K562 (cell line): Measurements from ENCODE around the gene SAP30BP. TPM values are rescaled to one million over a fixed set of nuclear protein-coding genes. Genes with fewer than 3 reads are reported as not detected.

ENCODE experiments used
- ATAC-seq: fragments of 200-7000 bp; cut with Tn5 transposase; 3 replicates; pipeline ENCODE4 v1.9.1; 2020; ENCODE audit warnings: moderate library complexity
- BruUV-seq: library from RNA; stranded (reverse); fragments of 400-500 nt; replicated peaks from 2 replicates; lab custom pipeline; 2021; lab: Mats Ljungman, UMichigan
- CTCF ChIA-PET: fragments of 300-600 bp; formaldehyde crosslinking; extraction: SDS; loops from one replicate; lab custom pipeline; 2021; ENCODE audit warnings: low intra/inter-chr PET ratio; lab: Yijun Ruan, JAX
- POLR2A ChIA-PET: fragments of 300-600, 350-650 bp; sonication (Branson Sonifier 250); formaldehyde crosslinking; extraction: SDS; loops from one replicate; lab custom pipeline; 2021; ENCODE audit warnings: antibody characterized with exemption, inconsistent platforms; lab: Yijun Ruan, JAX
- DNase-seq, 4 experiments: peaks; one replicate each; pipeline versions ENCODE4 v3.0.0 to v3.0.0-alpha.2; 2011 to 2018; ENCODE audit warnings: low spot score in 3 of 4, mixed read lengths in 3 of 4; ENCODE audit errors: extremely low read depth in 1 of 4
- FAIRE-seq: peaks from 2 replicates; lab custom pipeline; 2011; peaks lifted over from hg19 to GRCh38; lab: Jason Lieb, UNC
- H2AFZ ChIP-seq: 2 replicates; pipeline ENCODE4 v1.6.0; 2011; ENCODE audit warnings: low read depth, low read length, control low read depth, inconsistent platforms
- H3K27ac ChIP-seq: fragments of 200-600 bp; 3 replicates; pipeline ENCODE4 v1.8.0; 2011; ENCODE audit warnings: low read depth, mild to moderate bottlenecking, control low read depth, inconsistent platforms, low read length, moderate library complexity, mixed read lengths; ENCODE audit errors: extremely low read depth
- H3K27me3 ChIP-seq, 2 experiments: fragments of 300-600 bp in 1 of 2; 2 replicates in 1 of 2; 3 replicates in 1 of 2; pipeline versions ENCODE4 v1.6.0 to v1.8.0; 2011; ENCODE audit warnings: inconsistent platforms in 2 of 2, low read length in 2 of 2, mild to moderate bottlenecking in 1 of 2, mixed read lengths in 1 of 2, moderate library complexity in 1 of 2; ENCODE audit not compliant: control insufficient read depth in 2 of 2, insufficient read depth in 2 of 2
- H3K36me3 ChIP-seq: fragments of 300-600 bp; 3 replicates; pipeline ENCODE4 v1.8.0; 2011; ENCODE audit warnings: mild to moderate bottlenecking, low read length, inconsistent platforms; ENCODE audit not compliant: control insufficient read depth, insufficient read depth
- H3K4me1 ChIP-seq, 2 experiments: fragments of 200-600 bp in 1 of 2; replicated peaks in 1 of 2; 2 replicates in 1 of 2; 3 replicates in 1 of 2; pipeline versions ENCODE4 v1.5.1 to v1.8.0; 2011; ENCODE audit warnings: inconsistent platforms in 2 of 2, low read length in 2 of 2, mild to moderate bottlenecking in 1 of 2, mixed read lengths in 1 of 2, moderate library complexity in 1 of 2; ENCODE audit not compliant: control insufficient read depth in 2 of 2, insufficient read depth in 2 of 2
- H3K4me2 ChIP-seq: 2 replicates; pipeline ENCODE4 v1.6.1; 2011; ENCODE audit warnings: low read length, control low read depth, inconsistent platforms, mixed read lengths; ENCODE audit not compliant: insufficient read depth
- H3K4me3 ChIP-seq: fragments of 200-600 bp; sonication (generic), shearing (Covaris generic); 2 replicates; pipeline ENCODE4 v1.5.1; 2016; ENCODE audit warnings: control low read depth, inconsistent platforms
- H3K79me2 ChIP-seq: fragments of 200-600 bp; 3 replicates; pipeline ENCODE4 v1.8.0; 2011; ENCODE audit warnings: low read length, inconsistent platforms; ENCODE audit not compliant: control insufficient read depth, insufficient read depth
- H3K9ac ChIP-seq, 2 experiments: 2 replicates each; pipeline versions ENCODE4 v1.6.0 to v1.6.1; 2011; ENCODE audit warnings: low read depth in 2 of 2, low read length in 2 of 2, control low read depth in 1 of 2, inconsistent platforms in 1 of 2, mild to moderate bottlenecking in 1 of 2, mixed read lengths in 1 of 2; ENCODE audit not compliant: insufficient read depth in 1 of 2
- H3K9me1 ChIP-seq: one replicate; pipeline ENCODE4 v1.6.0; 2011; ENCODE audit warnings: inconsistent platforms, mild to moderate bottlenecking, low read length, moderate library complexity; ENCODE audit not compliant: control insufficient read depth, insufficient read depth
- H3K9me3 ChIP-seq: replicated peaks from 2 replicates; pipeline ENCODE4 v1.5.1; 2011; ENCODE audit warnings: low read depth, low read length, inconsistent platforms; ENCODE audit not compliant: control insufficient read depth, insufficient read depth
- H4K20me1 ChIP-seq: replicated peaks from 2 replicates; pipeline ENCODE4 v1.6.1; 2011; ENCODE audit warnings: low read length, inconsistent platforms, mixed read lengths; ENCODE audit not compliant: control insufficient read depth, insufficient read depth
- BCOR ChIP-seq: fragments of 450-650 bp; IDR thresholded peaks from 2 replicates; pipeline ENCODE4 v1.6.1; 2016
- BHLHE40 ChIP-seq: IDR thresholded peaks from 2 replicates; pipeline ENCODE4 v1.6.1; 2011; ENCODE audit warnings: low read length, improper control_type of control experiment
- BRF1 ChIP-seq: IDR thresholded peaks from 3 replicates; pipeline ENCODE4 v1.6.1; 2011; ENCODE audit warnings: borderline replicate concordance, mild to moderate bottlenecking; ENCODE audit not compliant: insufficient read length; ENCODE audit errors: extremely low read depth
- CEBPB ChIP-seq: fragments of 450-650 bp; IDR thresholded peaks from 2 replicates; pipeline ENCODE4 v1.6.1; 2016; ENCODE audit warnings: missing genetic modification characterization, missing compliant biosample characterization
- CHD4 ChIP-seq: fragments of 200-600 bp; sonication (generic); IDR thresholded peaks from 3 replicates; pipeline ENCODE4 v1.6.1; 2012; ENCODE audit warnings: low read depth, mild to moderate bottlenecking, mixed read lengths, low read length, inconsistent platforms; ENCODE audit not compliant: insufficient read depth, insufficient replicate concordance, poor library complexity, severe bottlenecking
- LEF1 ChIP-seq: fragments of 450-650 bp; IDR thresholded peaks from 2 replicates; pipeline ENCODE4 v1.6.1; 2016; ENCODE audit warnings: mild to moderate bottlenecking
- POLR3G ChIP-seq: IDR thresholded peaks from 2 replicates; pipeline ENCODE4 v1.6.1; 2011; ENCODE audit not compliant: insufficient read length, insufficient replicate concordance; ENCODE audit errors: extremely low read depth
- RBM15 ChIP-seq: fragments of 200-400 bp; formaldehyde crosslinking; IDR thresholded peaks from 2 replicates; pipeline ENCODE4 v1.6.1; 2018; ENCODE audit warnings: mild to moderate bottlenecking, low read length, moderate library complexity; ENCODE audit not compliant: insufficient read depth
- SNRNP70 ChIP-seq: fragments of 200-400 bp; formaldehyde crosslinking; optimal IDR thresholded peaks from 2 replicates; pipeline ENCODE3; 2017; ENCODE audit warnings: low read depth, low read length
- WGBS: fragments of 100-300 bp; shearing (Covaris generic); methylation state at CpG from one replicate; pipeline ENCODE4 v1.1.6; 2016; ENCODE audit warnings: low coverage, mixed read lengths; ENCODE audit not compliant: insufficient coverage; ENCODE audit errors: missing lambda C conversion rate; 5-methylcytosine and 5-hydroxymethylcytosine counted together
- in situ Hi-C: fragments of 300-500 bp; cut with MboI; formaldehyde crosslinking; loops from 4 replicates; pipeline ENCODE4 v1.15.0; 2018; ENCODE audit warnings: inconsistent platforms, mixed read lengths
- intact Hi-C: fragments of 100-400 bp; cut with micrococcal nuclease; formaldehyde crosslinking; loops from 2 replicates; pipeline ENCODE4 v1.14.2; 2022
- polyA plus RNA-seq, 8 experiments: library from polyadenylated mRNA; depleted of rRNA in 4 of 8; stranded (reverse) in 5 of 8; unstranded in 3 of 8; fragments of >200 nt; fragmentation: Nextera tagmentation in 2 of 8; fragmentation: Illumina TruSeq in 1 of 8; extraction: Ambion mirVana in 2 of 8; extraction: Trizol in 1 of 8; gene quantifications; 2 replicates each; pipeline versions ENCODE4 v1.2.1 to v1.2.3, GENCODE V29; 2011 to 2014; ENCODE audit warnings: inconsistent platforms in 1 of 8, missing spikeins in 1 of 8
- total RNA-seq, 7 experiments: library from RNA; depleted of rRNA in 6 of 7; stranded (reverse); fragments of >200 nt in 6 of 7; fragmentation: Illumina TruSeq in 2 of 7; extraction: Trizol in 2 of 7; gene quantifications; 2 replicates each; pipeline versions ENCODE4 v1.2.1 to v1.2.3, GENCODE V29; 2011 to 2021; ENCODE audit warnings: low replicate concordance in 1 of 7
- TF ChIP-seq, protein P1 (sequence below): IDR thresholded peaks from 2 replicates; pipeline ENCODE4 v1.6.1; 2012; ENCODE audit warnings: low read depth, low read length, improper control_type of control experiment, borderline replicate concordance
- TF ChIP-seq, protein P2 (sequence below): sonication (generic); formaldehyde crosslinking; IDR thresholded peaks from 2 replicates; pipeline ENCODE4 v1.8.1; 2023; ENCODE audit warnings: mild to moderate bottlenecking, missing genetic modification reagents, moderate library complexity
- TF ChIP-seq, protein P3 (sequence below): fragments of 250-450 bp; sonication (Bioruptor Pico); IDR thresholded peaks from 2 replicates; pipeline ENCODE4 v1.9.0; 2021; ENCODE audit warnings: mild to moderate bottlenecking, inconsistent platforms

SAP30BP gene
- total and polyA plus RNA-seq, 9 of the 15 experiments (the other 6 are each of a cell fraction or from before 2014, with no cell fraction given), result 45.3 to 154 (median 71.7) TPM

DNA sequence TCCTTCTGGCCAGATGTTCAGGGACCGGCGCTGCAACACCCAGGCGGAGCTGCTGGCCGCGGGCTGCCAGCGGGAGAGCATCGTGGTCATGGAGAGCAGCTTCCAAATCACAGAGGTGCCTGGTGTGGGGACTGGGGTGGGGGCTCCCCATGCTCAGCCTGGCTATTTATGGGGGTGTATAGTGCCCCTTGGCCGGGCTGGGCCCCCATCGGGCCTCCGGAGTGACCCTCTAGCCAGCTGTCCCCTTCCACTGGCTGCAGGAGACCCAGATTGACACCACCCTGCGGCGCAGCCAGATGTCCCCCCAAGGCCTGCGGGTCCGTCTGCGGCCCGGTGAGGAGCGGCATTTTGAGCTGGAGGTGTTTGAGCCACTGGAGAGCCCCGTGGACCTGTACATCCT is 60.3 kb downstream of the SAP30BP start:
- CTCF ChIA-PET, result no interaction called here

DNA sequence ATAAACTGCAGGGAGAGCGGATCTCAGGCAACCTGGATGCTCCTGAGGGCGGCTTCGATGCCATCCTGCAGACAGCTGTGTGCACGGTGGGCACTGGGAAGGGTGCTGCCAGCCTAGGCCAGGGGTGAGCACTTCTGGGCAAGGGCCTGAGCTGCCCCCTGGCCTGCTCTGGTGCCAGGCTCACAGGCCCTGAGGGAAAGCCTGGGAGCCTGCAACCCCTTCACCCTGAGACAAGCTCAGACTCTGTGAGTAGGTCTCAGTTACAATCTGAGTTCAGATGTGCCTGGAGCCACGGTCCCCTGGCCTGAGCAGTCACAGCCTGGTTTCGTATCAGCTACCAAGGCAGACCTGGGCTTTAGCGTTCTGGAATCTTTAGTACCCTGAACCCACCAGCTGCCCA is 62.2 kb downstream of the SAP30BP start:
- Histone ChIP-seq H3K9me1 (no peaks in the 10 kb centered on the region), H3K27me3 (peaks cover 12 to 47% of the 10 kb centered on the region in 2 experiments; a peak in 4 of 5 replicates), H3K9me3 (no peaks in the 10 kb centered on the region), H2AFZ (no peak overlapping the region), H3K4me3 (no peak overlapping the region), H3K4me1 (peaks cover 0 to 38% of the 10 kb centered on the region in 2 experiments; a peak in 2 of 5 replicates), H3K79me2 (no peaks in the 10 kb centered on the region), H3K36me3 (no peaks in the 10 kb centered on the region), H3K9ac (no peak overlapping the region), H3K4me2 (no peak overlapping the region), H4K20me1 (no peaks in the 10 kb centered on the region), H3K27ac (no peak overlapping the region)
- POLR2A ChIA-PET, result interaction anchor here (0.6 to 2.4 kb wide), 5 partner anchors 9 to 96 kb away, joined by 3 to 12 read pairs (median 3); partner anchors contain the start of gene SMIM5
- 14% methylated on average over 6 of the region's 7 CpGs for WGBS
- intact Hi-C loops, result no loop called here
- CTCF ChIA-PET, result no interaction called here
- in situ Hi-C loops, result no loop called here
- DNase-seq (no peak), FAIRE-seq (no peak), ATAC-seq (no peak)
- no TSS peak for BruUV-seq
- TF ChIP-seq, protein P1, sequence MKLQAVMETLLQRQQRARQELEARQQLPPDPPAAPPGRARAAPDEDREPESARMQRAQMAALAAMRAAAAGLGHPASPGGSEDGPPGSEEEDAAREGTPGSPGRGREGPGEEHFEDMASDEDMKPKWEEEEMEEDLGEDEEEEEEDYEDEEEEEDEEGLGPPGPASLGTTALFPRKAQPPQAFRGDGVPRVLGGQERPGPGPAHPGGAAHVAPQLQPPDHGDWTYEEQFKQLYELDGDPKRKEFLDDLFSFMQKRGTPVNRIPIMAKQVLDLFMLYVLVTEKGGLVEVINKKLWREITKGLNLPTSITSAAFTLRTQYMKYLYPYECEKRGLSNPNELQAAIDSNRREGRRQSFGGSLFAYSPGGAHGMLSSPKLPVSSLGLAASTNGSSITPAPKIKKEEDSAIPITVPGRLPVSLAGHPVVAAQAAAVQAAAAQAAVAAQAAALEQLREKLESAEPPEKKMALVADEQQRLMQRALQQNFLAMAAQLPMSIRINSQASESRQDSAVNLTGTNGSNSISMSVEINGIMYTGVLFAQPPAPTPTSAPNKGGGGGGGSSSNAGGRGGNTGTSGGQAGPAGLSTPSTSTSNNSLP, result no peak
- TF ChIP-seq, protein P2, sequence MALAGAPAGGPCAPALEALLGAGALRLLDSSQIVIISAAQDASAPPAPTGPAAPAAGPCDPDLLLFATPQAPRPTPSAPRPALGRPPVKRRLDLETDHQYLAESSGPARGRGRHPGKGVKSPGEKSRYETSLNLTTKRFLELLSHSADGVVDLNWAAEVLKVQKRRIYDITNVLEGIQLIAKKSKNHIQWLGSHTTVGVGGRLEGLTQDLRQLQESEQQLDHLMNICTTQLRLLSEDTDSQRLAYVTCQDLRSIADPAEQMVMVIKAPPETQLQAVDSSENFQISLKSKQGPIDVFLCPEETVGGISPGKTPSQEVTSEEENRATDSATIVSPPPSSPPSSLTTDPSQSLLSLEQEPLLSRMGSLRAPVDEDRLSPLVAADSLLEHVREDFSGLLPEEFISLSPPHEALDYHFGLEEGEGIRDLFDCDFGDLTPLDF (CRISPR knock-in tag), result no peak
- TF ChIP-seq BCOR (no peak), LEF1 (no peak), CHD4 (no peak), SNRNP70 (no peak), CEBPB (tag) (no peak)
- TF ChIP-seq, protein P3, sequence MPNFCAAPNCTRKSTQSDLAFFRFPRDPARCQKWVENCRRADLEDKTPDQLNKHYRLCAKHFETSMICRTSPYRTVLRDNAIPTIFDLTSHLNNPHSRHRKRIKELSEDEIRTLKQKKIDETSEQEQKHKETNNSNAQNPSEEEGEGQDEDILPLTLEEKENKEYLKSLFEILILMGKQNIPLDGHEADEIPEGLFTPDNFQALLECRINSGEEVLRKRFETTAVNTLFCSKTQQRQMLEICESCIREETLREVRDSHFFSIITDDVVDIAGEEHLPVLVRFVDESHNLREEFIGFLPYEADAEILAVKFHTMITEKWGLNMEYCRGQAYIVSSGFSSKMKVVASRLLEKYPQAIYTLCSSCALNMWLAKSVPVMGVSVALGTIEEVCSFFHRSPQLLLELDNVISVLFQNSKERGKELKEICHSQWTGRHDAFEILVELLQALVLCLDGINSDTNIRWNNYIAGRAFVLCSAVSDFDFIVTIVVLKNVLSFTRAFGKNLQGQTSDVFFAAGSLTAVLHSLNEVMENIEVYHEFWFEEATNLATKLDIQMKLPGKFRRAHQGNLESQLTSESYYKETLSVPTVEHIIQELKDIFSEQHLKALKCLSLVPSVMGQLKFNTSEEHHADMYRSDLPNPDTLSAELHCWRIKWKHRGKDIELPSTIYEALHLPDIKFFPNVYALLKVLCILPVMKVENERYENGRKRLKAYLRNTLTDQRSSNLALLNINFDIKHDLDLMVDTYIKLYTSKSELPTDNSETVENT (CRISPR knock-in tag), result no peak

More for the DNA sequence above, 60.3 kb downstream of the SAP30BP start:
- POLR2A ChIA-PET, result interaction anchor here (0.8 to 1.4 kb wide), 4 partner anchors 9 to 53 kb away, joined by 4 to 5 read pairs (median 4); no protein-coding TSS in a partner anchor
- no peak for TF ChIP-seq BRF1
- TF ChIP-seq BHLHE40, result no peak
- no peak for TF ChIP-seq POLR3G
- TF ChIP-seq RBM15, result no peak
- TF ChIP-seq, all 486 proteins: peak for 0
- intact Hi-C loops (no loop called here), in situ Hi-C loops (no loop called here)
- WGBS, result 20% methylated on average over 17 of the region's 18 CpGs
- no peak for ATAC-seq
- Histone ChIP-seq H3K4me1 (peaks cover 0 to 46% of the 10 kb centered on the region in 2 experiments; a peak in 2 of 5 replicates), H3K9ac (no peak overlapping the region), H2AFZ (no peak overlapping the region), H4K20me1 (no peaks in the 10 kb centered on the region; the same call in 1 of the 2 replicates), H3K4me3 (no peak overlapping the region), H3K36me3 (no peaks in the 10 kb centered on the region), H3K9me1 (no peaks in the 10 kb centered on the region), H3K27me3 (peaks cover 12 to 47% of the 10 kb centered on the region in 2 experiments; a peak in 4 of 5 replicates), H3K27ac (no peak overlapping the region; the same call in 2 of the 3 replicates), H3K9me3 (no peaks in the 10 kb centered on the region), H3K4me2 (no peak overlapping the region), H3K79me2 (no peaks in the 10 kb centered on the region)
- no TSS peak for BruUV-seq
- FAIRE-seq, result no peak
- DNase-seq, result no peak
